NOMO-1 treated with DMSO at 0.1 percent for 48 hours (cell line): ENCODE measurements around the gene ADIRF.
"Not testable (repeated sequence)": the region's sequence is repeated elsewhere in the genome, so short reads cannot be mapped to it uniquely, and the experiment has no call there.

Source experiments
- DNase-seq: peaks from one replicate; lab custom pipeline; 2025; ENCODE audit not compliant: unreplicated experiment; lab: John Stamatoyannopoulos, UW

The ADIRF gene

GRCh38 chr10:86968271-86968993 lies at the start of gene ADIRF:
TSS of gene ADIRF (plus strand) at chr10:86968482. CDS start at chr10:86968545, 63 bp downstream.
- no peak for DNase-seq

GRCh38 chr10:86922553-86922961 lies 45.7 kb upstream of the ADIRF start:
- DNase-seq: no peak

GRCh38 chr10:86929468-86930380 lies 38.6 kb upstream of the ADIRF start:
- DNase-seq: no peak

GRCh38 chr10:86931872-86932271 lies 36.4 kb upstream of the ADIRF start:
- DNase-seq: no peak

- no peak for DNase-seq
Measured at GRCh38 chr10:86932674-86933073, 35.6 kb upstream of the ADIRF start.

DNA sequence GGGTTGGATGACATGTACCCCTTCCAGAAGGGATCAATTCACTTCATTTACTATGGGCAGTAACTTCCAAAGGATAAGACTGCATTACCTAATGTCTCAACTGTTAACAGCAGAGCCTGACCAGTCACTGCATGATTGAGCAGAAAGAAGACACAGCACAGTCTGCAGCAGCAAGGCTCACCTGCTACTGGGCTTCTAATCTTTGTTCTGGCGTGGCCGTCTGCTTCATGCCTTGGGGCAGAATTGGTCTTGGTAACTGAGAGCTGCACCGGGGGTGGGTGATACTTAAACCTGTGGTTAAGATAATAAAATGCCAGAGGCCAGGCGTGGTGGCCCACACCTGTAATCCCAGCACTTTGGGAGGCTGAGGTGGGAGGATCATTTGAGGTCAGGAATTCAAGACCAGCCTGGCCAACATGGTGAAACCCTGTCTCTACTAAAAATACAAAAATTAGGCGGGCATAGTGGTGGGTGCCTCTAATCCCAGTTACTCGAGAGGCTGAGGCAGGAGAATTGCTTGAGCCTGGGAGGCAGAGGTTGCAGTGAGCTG lies 34.0 kb upstream of the ADIRF start:
- not testable (repeated sequence) for DNase-seq

DNA sequence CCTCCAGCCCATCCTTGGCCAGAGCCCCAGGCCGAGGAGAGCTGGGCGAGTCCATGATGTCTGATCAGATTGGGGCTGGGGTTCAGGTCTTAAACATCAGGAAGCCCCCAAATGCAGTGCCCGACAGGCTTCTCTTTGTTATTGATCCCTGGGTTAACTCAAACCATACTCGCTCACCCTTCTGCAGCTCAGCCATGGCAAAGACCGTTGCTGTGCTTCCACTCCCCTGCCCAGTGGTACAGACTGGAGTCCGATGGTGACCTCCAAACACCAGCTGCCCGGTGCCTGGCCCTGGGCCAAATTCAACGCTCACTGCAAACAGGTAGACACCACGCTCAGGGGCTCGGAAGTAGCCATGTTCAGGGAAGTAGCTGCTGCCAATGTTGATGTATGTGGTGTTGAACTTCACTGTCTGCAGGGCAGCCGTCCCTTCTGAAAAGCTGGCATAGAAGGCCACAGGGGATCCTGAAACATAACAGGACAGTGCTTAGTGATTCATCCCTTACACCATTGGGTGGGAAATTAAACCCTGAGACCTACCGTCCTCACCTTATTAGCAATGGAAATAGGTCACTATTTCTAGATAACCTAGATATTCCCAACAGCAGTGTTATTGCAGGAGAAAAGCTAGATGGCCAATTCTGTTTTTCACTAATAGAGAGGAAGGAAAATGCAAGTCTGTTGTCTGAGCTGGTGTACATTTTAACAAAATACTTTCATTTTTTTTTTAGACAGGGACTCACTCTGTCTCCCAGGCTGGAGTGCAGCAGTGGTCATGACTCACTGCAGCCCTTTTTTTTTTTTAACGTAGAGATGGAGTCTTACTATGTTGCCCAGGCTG lies 31.4 kb upstream of the ADIRF start:
- DNase-seq: no peak

DNA sequence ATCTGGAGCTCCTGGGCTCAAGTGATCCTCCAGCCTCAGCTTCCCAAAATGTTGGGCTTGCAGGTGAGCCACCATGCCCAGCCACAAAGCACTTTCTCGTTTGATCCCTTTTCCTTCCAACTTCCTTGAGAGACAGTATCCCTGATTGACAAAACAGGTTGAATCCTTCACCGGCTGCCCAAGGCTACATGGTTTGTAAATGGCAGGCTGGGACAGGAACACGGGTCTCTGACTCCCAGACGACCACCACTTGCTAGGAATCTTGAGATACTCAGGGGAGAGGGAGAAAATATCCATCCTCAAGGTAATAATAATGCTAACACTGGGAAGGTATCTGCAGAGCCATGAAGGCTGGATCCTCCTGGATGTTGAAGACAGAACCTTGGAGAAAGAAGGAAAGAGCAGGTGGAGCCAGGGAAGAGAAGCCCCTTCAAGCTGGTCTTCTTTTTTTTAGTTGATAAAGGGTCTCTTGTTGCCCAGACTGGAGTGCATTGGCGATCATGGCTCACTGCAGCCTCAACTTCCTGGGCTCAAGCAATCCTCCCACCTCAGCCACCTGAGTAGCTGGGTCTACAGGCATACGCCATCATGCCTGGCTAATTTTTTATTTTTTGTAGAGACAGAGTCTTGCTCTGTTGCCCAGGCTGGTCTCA lies 30.7 kb upstream of the ADIRF start:
- DNase-seq: no peak

- no peak for DNase-seq
Measured at GRCh38 chr10:86938260-86938659, 30.0 kb upstream of the ADIRF start.

DNA sequence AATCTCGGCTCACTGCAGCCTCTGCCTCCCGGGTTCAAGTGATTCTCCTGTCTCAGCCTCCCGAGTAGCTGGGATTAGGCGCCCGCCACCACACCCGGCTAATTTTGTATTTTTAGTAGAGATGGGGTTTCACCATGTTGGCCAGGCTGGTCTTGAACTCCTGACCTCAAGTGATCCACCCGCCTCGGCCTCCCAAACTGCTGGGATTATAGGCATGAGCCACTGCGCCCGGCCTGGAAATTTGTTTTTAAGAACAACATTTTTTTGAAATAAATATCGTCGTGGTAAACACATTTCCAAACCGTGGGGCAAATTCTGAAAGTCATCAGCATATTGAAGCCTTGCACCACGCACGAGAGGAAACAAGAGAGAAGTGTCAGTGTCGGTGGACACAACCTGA lies 28.2 kb upstream of the ADIRF start:
- DNase-seq: not testable (repeated sequence)

- no peak for DNase-seq
Measured at GRCh38 chr10:86940677-86941076, 27.6 kb upstream of the ADIRF start.

GRCh38 chr10:86941426-86941825 lies 26.9 kb upstream of the ADIRF start:
- DNase-seq: no peak

DNA sequence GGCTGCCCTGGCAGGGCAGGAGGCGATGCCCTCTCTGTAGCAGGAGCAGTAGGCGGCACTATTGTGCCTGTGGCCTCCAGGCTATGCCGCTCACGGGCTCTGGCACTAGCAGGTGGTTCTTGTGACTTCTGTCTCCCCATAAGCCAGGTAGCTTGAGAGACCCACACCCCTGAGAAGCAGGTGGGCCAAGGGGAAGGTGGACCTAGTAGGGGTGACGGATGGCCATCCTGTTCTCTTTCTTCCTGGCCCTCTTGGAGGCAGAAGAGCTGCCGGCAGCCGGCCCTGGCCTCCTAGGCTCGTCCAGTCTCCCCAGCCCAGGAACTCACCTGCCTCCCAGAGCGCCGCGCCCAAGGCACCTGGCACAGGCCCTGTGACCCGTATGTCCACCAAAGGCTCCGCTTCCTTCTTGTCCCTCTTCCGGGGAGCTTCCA lies 26.3 kb upstream of the ADIRF start:
- DNase-seq: no peak

- DNase-seq: no peak
Measured at GRCh38 chr10:86942441-86943315, 25.6 kb upstream of the ADIRF start.

GRCh38 chr10:86943316-86944030 lies 24.8 kb upstream of the ADIRF start:
- no peak for DNase-seq

GRCh38 chr10:86944031-86944419 lies 24.3 kb upstream of the ADIRF start:
- no peak for DNase-seq

DNA sequence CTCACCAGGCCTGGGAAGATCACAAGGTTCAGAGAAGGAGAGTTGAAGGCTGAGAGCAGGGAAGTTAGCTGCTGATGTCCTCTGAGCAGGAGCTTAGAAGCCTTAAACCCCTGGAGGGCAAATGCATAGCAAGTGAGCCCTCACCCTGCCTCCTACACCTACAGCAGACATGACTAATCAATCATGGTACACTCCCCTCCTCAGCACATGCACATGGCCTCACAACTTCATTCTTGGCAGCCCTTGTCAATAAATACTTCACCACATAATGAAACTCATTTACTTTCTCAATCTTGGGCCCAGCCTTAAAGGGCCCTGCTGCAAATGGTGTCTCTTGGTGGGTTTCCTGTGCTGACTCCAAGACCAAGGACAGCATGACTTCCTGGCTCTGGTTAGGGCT lies 23.8 kb upstream of the ADIRF start:
- no peak for DNase-seq

DNA sequence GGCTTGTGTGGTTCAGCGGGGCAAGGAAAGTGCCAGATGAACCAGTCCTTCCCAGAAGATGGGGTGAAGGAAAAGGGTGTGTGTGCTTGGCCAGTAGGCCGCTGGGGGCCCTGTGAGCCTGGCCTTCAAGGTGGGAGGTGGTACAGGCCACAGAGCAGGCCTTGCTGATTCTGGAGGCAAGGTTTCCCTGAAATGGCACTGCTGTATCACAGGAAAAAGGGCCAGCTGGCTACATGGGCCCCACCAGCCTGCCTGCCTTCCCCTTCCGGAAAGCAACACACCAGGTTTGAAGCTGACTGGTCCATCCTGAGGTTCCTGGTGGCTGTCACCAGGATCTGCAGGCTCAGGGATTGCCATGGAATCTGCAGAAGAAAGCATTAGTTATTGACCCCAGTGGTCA lies 23.4 kb upstream of the ADIRF start:
- no peak for DNase-seq
